DOHH2 (cell line): ENCODE data around the gene DDR2.

Experiments
- CTCF ChIP-seq: fragments of 200-600 bp; sonication (generic); IDR thresholded peaks from one replicate; pipeline ENCODE4 v1.5.1; 2014; ENCODE audit warnings: antibody characterized with exemption, mild to moderate bottlenecking, low read depth, low read length; ENCODE audit not compliant: poor library complexity, severe bottlenecking
- EZH2phosphoT487 ChIP-seq: fragments of 200-600 bp; sonication (generic); IDR thresholded peaks from 2 replicates; pipeline ENCODE4 v1.6.1; 2017; ENCODE audit warnings: borderline replicate concordance, mild to moderate bottlenecking, antibody characterized with exemption, low read length, moderate library complexity, mixed read lengths

DNA sequence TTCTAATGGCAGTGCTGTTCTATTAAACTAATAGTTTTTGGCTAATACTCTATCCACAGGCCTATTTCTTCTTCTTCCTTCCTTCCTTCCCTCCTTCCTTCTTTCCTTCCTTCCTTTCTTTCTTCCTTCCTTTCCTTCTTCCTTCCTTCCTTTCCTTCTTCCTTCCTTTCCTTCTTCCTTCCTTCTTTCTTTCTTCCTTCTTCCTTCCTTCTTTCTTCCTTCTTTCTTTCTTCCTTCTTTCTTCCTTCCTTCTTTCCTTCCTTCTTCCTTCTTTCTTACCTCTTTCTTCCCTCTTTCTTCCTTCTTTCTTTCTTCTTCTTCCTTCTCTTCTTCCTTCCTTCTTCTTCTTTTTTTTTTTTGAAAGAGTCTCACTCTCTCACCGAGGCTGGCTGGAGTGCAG is 197.0 kb downstream of the DDR2 start:
- no peak for TF ChIP-seq CTCF
- TF ChIP-seq EZH2phosphoT487 = no peak
